HepG2 (cell line): ENCODE data around the gene SYCE3. TPM values are rescaled to one million over a fixed set of nuclear protein-coding genes. Genes with fewer than 3 reads are reported as not detected.

ENCODE experiments used
- ATAC-seq: fragments of 200-7000 bp; cut with Tn5 transposase; 3 replicates; pipeline ENCODE4 v1.9.1; 2020; ENCODE audit warnings: mild to moderate bottlenecking, moderate library complexity
- BruUV-seq: library from RNA; stranded (reverse); fragments of 400-500 nt; replicated peaks from 2 replicates; lab custom pipeline; 2021; lab: Mats Ljungman, UMichigan
- CTCF ChIA-PET: fragments of 300-600 bp; formaldehyde crosslinking; extraction: SDS; loops from one replicate; lab custom pipeline; 2021; ENCODE audit warnings: low total read pairs, inconsistent platforms, low intra/inter-chr PET ratio; lab: Yijun Ruan, JAX
- POLR2A ChIA-PET: fragments of 350-600 bp; sonication (Branson Sonifier 250); formaldehyde crosslinking; loops from one replicate; lab custom pipeline; 2020; ENCODE audit warnings: antibody characterized with exemption, inconsistent platforms; lab: Yijun Ruan, JAX
- DNase-seq: peaks from one replicate; pipeline ENCODE4 v3.0.0-alpha.2; 2015; ENCODE audit warnings: low spot score
- FAIRE-seq: peaks from 3 replicates; lab custom pipeline; 2011; peaks lifted over from hg19 to GRCh38; lab: Jason Lieb, UNC
- H2AFZ ChIP-seq: one replicate; pipeline ENCODE4 v1.6.1; 2011; ENCODE audit warnings: low read length, inconsistent platforms
- H3K27ac ChIP-seq: fragments of 300-600 bp; 3 replicates; pipeline ENCODE4 v1.8.0; 2011; ENCODE audit warnings: mixed run types, mild to moderate bottlenecking, mixed read lengths, low read length, inconsistent platforms; ENCODE audit not compliant: insufficient read depth; ENCODE audit errors: extremely low read length
- H3K27me3 ChIP-seq, 2 experiments: fragments of 200-600 bp in 1 of 2; 2 replicates in 1 of 2; 3 replicates in 1 of 2; pipeline versions ENCODE4 v1.6.0 to v1.8.0; 2011; ENCODE audit warnings: low read length in 2 of 2, mild to moderate bottlenecking in 2 of 2, moderate library complexity in 2 of 2, inconsistent platforms in 1 of 2; ENCODE audit not compliant: insufficient read depth in 2 of 2, control insufficient read depth in 1 of 2
- H3K36me3 ChIP-seq, 2 experiments: fragments of 200-600 bp in 1 of 2; replicated peaks in 1 of 2; 2 replicates in 1 of 2; 3 replicates in 1 of 2; pipeline versions ENCODE4 v1.5.1 to v1.8.0; 2011; ENCODE audit warnings: low read length in 2 of 2, inconsistent platforms in 1 of 2; ENCODE audit not compliant: insufficient read depth in 2 of 2, control insufficient read depth in 1 of 2
- H3K4me1 ChIP-seq: 2 replicates; pipeline ENCODE4 v1.5.1; 2012; ENCODE audit warnings: low read length, inconsistent platforms; ENCODE audit not compliant: insufficient read depth
- H3K4me2 ChIP-seq: 2 replicates; pipeline ENCODE4 v1.6.0; 2011; ENCODE audit warnings: low read depth, low read length, inconsistent platforms
- H3K4me3 ChIP-seq, 3 experiments: fragments of 200-600 bp in 1 of 3; sonication (generic), shearing (Covaris generic) in 1 of 3; replicated peaks in 1 of 3; 2 replicates each; pipeline ENCODE4 v1.5.1; 2011 to 2016; ENCODE audit warnings: low read length in 3 of 3, inconsistent platforms in 2 of 3, low read depth in 2 of 3, mild to moderate bottlenecking in 2 of 3, control low read depth in 1 of 3, mixed read lengths in 1 of 3; ENCODE audit not compliant: insufficient read depth in 1 of 3
- H3K79me2 ChIP-seq: one replicate; pipeline ENCODE4 v1.6.1; 2011; ENCODE audit warnings: low read length, inconsistent platforms; ENCODE audit not compliant: insufficient read depth
- H3K9ac ChIP-seq: 2 replicates; pipeline ENCODE4 v1.6.0; 2011; ENCODE audit warnings: mild to moderate bottlenecking, low read depth, low read length, inconsistent platforms; ENCODE audit not compliant: insufficient read depth
- H3K9me3 ChIP-seq: 2 replicates; pipeline ENCODE4 v1.5.1; 2012; ENCODE audit warnings: mild to moderate bottlenecking, low read length
- H4K20me1 ChIP-seq: 2 replicates; pipeline ENCODE4 v1.6.0; 2011; ENCODE audit warnings: inconsistent platforms, mild to moderate bottlenecking, low read length, moderate library complexity; ENCODE audit not compliant: insufficient read depth
- BHLHE40 ChIP-seq: IDR thresholded peaks from 2 replicates; pipeline ENCODE4 v1.6.1; 2011; ENCODE audit warnings: low read length, improper control_type of control experiment
- CEBPG ChIP-seq: IDR thresholded peaks from 2 replicates; pipeline ENCODE4 v1.6.1; 2016
- DPF2 ChIP-seq: sonication (generic); formaldehyde crosslinking; IDR thresholded peaks from 2 replicates; pipeline ENCODE4 v1.4.0; 2020; ENCODE audit warnings: mild to moderate bottlenecking, low read depth, missing genetic modification reagents, borderline replicate concordance
- KDM4B ChIP-seq: sonication (generic); formaldehyde crosslinking; IDR thresholded peaks from 2 replicates; pipeline ENCODE4 v1.4.0; 2020; ENCODE audit warnings: missing genetic modification reagents
- MAZ ChIP-seq, 2 experiments: sonication (generic) in 1 of 2; formaldehyde crosslinking in 1 of 2; IDR thresholded peaks; 2 replicates each; pipeline versions ENCODE4 v1.5.0 to v1.6.1; 2012 to 2020; ENCODE audit warnings: low read depth in 2 of 2, mild to moderate bottlenecking in 2 of 2, borderline replicate concordance in 1 of 2, improper control_type of control experiment in 1 of 2, low read length in 1 of 2, missing genetic modification reagents in 1 of 2, moderate library complexity in 1 of 2
- NFE2L2 ChIP-seq: fragments of 150-350 bp; IDR thresholded peaks from 2 replicates; pipeline ENCODE4 v1.6.1; 2014; ENCODE audit warnings: low read length
- NFRKB ChIP-seq: fragments of 450-650 bp; IDR thresholded peaks from 2 replicates; pipeline ENCODE4 v1.6.1; 2017
- PRDM15 ChIP-seq: sonication (generic); formaldehyde crosslinking; IDR thresholded peaks from 2 replicates; pipeline ENCODE4 v1.4.0; 2020; ENCODE audit warnings: missing genetic modification reagents
- RARA ChIP-seq: IDR thresholded peaks from 2 replicates; pipeline ENCODE4 v1.6.1; 2016; ENCODE audit warnings: missing genetic modification reagents, missing compliant biosample characterization
- SATB2 ChIP-seq: sonication (generic); formaldehyde crosslinking; IDR thresholded peaks from 2 replicates; pipeline ENCODE4 v1.5.0; 2020; ENCODE audit warnings: missing genetic modification reagents
- SKI ChIP-seq: fragments of 450-650 bp; IDR thresholded peaks from one replicate; pipeline ENCODE4 v1.6.1; 2018; ENCODE audit warnings: mild to moderate bottlenecking; ENCODE audit not compliant: partially characterized antibody
- WIZ ChIP-seq: sonication (generic); formaldehyde crosslinking; IDR thresholded peaks from 2 replicates; pipeline ENCODE4 v1.5.1; 2020; ENCODE audit warnings: mild to moderate bottlenecking, missing genetic modification reagents
- ZC3H4 ChIP-seq: sonication (generic); formaldehyde crosslinking; IDR thresholded peaks from 2 replicates; pipeline ENCODE4 v1.4.0; 2020; ENCODE audit warnings: missing genetic modification reagents, borderline replicate concordance
- ZNF414 ChIP-seq: sonication (generic); formaldehyde crosslinking; IDR thresholded peaks from 2 replicates; pipeline ENCODE4 v1.5.0; 2020; ENCODE audit warnings: missing genetic modification reagents
- ZNF432 ChIP-seq: sonication (generic); formaldehyde crosslinking; IDR thresholded peaks from 2 replicates; pipeline ENCODE4 v1.5.0; 2020; ENCODE audit warnings: missing genetic modification reagents, mild to moderate bottlenecking, borderline replicate concordance
- ZNF776 ChIP-seq: sonication (generic); formaldehyde crosslinking; IDR thresholded peaks from 2 replicates; pipeline ENCODE4 v1.4.0; 2020; ENCODE audit warnings: mild to moderate bottlenecking, missing genetic modification reagents
- ZNF883 ChIP-seq: sonication (generic); formaldehyde crosslinking; IDR thresholded peaks from 2 replicates; pipeline ENCODE4 v1.5.1; 2020; ENCODE audit warnings: mild to moderate bottlenecking, missing genetic modification reagents; ENCODE audit errors: not compliant biosample characterization
- WGBS: methylation state at CpG from one replicate; pipeline ENCODE4 v1.1.6; 2017; ENCODE audit warnings: low lambda C conversion rate; 5-methylcytosine and 5-hydroxymethylcytosine counted together
- in situ Hi-C: cut with HindIII; loops from 2 replicates; pipeline ENCODE4 v1.10.0; 2017; ENCODE audit warnings: low pct_unique_long_range_greater_than_20kb; ENCODE audit not compliant: extremely low pct_ligation_motif_present
- intact Hi-C: fragments of 100-400 bp; cut with micrococcal nuclease; formaldehyde crosslinking; loops from one replicate; pipeline ENCODE4 v1.10.0; 2022; ENCODE audit not compliant: unreplicated experiment
- polyA plus RNA-seq, 8 experiments: library from polyadenylated mRNA; depleted of rRNA in 3 of 8; stranded (reverse) in 7 of 8; unstranded in 1 of 8; fragments of >200 nt; fragmentation: Illumina TruSeq in 4 of 8; extraction: Trizol in 4 of 8; gene quantifications; 2 replicates each; pipeline versions ENCODE4 v1.2.1 to v1.2.3, GENCODE V29; 2011 to 2016; ENCODE audit warnings: low read depth in 4 of 8, missing spikeins in 1 of 8, mixed read lengths in 1 of 8; ENCODE audit not compliant: insufficient read depth in 1 of 8
- total RNA-seq, 5 experiments: library from RNA; depleted of rRNA; stranded (reverse); fragments of >200 nt; fragmentation: Illumina TruSeq; extraction: Trizol; gene quantifications; 2 replicates each; pipeline ENCODE4 v1.2.3, GENCODE V29; 2016; ENCODE audit warnings: low read depth in 1 of 5

SYCE3 gene
- total and polyA plus RNA-seq, 2 of the 13 experiments (the other 11 are each of a cell fraction or from before 2014, with no cell fraction given) = not detected

- no peak for TF ChIP-seq WIZ
- no peak for TF ChIP-seq MAZ (IDR thresholded peaks at IDR 0.05; ENCODE audit: borderline replicate concordance, low read depth, low read length)
- TF ChIP-seq MAZ (CRISPR knock-in tag; IDR thresholded peaks at IDR 0.05; ENCODE audit: low read depth) = no peak
- no peak for TF ChIP-seq PRDM15 (CRISPR knock-in tag)
These were observed 25.0 kb downstream of the SYCE3 start (continued) for GRCh38 chr22:50537765-50538164.

- Histone ChIP-seq H3K27ac (no peak overlapping the region), H3K4me3 (no peak overlapping the region), H3K27me3 (peaks cover 0 to 6% of the 10 kb centered on the region in 2 experiments; a peak in 1 of 5 replicates), H2AFZ (no peak overlapping the region), H3K9me3 (no peaks in the 10 kb centered on the region), H3K36me3 (no peaks in the 10 kb centered on the region), H3K4me2 (no peak overlapping the region), H4K20me1 (no peaks in the 10 kb centered on the region), H3K9ac (no peak overlapping the region), H3K79me2 (no peaks in the 10 kb centered on the region), H3K4me1 (peaks cover 47% of the 10 kb centered on the region)
- FAIRE-seq (no peak), ATAC-seq (no peak), DNase-seq (no peak)
- POLR2A ChIA-PET = interaction anchor here (5.9 kb wide), 1 partner anchor 10 kb away, joined by 34 read pairs; the partner anchor contains the start of gene KLHDC7B
- CTCF ChIA-PET = no interaction called here
- WGBS = 80% methylated on average over 3 of the region's 3 CpGs
- TF ChIP-seq ZNF414 (CRISPR knock-in tag) (no peak), SKI (no peak), CEBPG (CRISPR knock-in tag) (no peak), BHLHE40 (no peak), SATB2 (CRISPR knock-in tag) (no peak), DPF2 (CRISPR knock-in tag) (no peak), NFRKB (no peak), ZNF432 (CRISPR knock-in tag) (no peak), KDM4B (CRISPR knock-in tag) (no peak), NFE2L2 (no peak), ZC3H4 (CRISPR knock-in tag) (no peak), ZNF776 (CRISPR knock-in tag) (no peak), RARA (CRISPR knock-in tag) (no peak), ZNF883 (CRISPR knock-in tag) (no peak)
- BruUV-seq = no TSS peak
- intact Hi-C loops = no loop called here
- in situ Hi-C loops = no loop called here
These were observed 26.5 kb downstream of the SYCE3 start for GRCh38 chr22:50536226-50536625.
